Endothelial cell of hepatic sinusoid (primary cell): Measurements from ENCODE around the gene DNAJC11.
"Not testable (repeated sequence)": the region's sequence is repeated elsewhere in the genome, so short reads cannot be mapped to it uniquely, and the experiment has no call there.

Experiments used
- in situ Hi-C: cut with HindIII; loops from 2 replicates; pipeline ENCODE4 v1.10.0; 2017; ENCODE audit warnings: low sequenced_read_pairs

DNAJC11 gene, protein sequence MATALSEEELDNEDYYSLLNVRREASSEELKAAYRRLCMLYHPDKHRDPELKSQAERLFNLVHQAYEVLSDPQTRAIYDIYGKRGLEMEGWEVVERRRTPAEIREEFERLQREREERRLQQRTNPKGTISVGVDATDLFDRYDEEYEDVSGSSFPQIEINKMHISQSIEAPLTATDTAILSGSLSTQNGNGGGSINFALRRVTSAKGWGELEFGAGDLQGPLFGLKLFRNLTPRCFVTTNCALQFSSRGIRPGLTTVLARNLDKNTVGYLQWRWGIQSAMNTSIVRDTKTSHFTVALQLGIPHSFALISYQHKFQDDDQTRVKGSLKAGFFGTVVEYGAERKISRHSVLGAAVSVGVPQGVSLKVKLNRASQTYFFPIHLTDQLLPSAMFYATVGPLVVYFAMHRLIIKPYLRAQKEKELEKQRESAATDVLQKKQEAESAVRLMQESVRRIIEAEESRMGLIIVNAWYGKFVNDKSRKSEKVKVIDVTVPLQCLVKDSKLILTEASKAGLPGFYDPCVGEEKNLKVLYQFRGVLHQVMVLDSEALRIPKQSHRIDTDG

DNA sequence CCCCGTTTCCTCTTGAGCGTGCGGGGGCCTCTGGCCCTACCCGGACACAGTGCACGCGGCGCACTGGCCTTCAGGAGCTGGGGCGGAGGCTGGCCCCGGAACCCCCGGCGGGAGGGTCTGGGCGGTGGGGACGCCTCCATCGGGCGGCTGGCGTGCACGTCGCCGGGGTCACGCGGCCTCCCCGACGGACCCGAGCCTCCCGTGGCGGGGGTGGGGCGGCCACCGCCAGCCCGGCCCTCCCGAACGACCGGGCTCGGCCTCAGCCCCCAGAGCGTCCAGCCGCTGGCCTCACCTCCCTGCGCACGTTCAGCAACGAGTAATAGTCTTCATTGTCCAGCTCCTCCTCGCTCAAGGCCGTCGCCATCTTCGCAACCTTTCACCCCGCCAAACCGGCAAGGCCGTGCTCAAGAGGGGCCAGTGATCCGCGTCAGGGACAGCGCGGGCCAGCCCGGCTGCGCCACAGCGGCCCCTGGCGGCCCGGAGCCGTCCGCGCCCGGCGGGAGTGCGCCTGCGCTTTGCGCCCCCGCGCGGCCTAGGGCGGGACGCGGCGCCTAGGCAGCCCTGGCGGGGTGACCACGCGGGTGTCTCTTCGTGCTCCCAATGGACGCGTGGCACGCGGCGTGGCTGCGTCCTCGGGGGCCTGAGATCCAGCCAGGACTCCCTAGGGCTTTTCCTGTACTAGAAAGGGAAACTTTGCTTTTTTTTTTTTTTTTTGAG lies at the start of gene DNAJC11:
Gene DNAJC11 (minus strand): TSS at position 380 of the 717 bp plus-strand sequence. CDS start 16 bp downstream, at position 364.
- in situ Hi-C loops = loop anchor here (25.0 kb wide), 1 partner anchor 186 kb away; no protein-coding TSS in a partner anchor

- in situ Hi-C loops = no loop called here
These were observed 48.9 kb upstream of the DNAJC11 start for GRCh38 chr1:6750490-6750889.

GRCh38 chr1:6747674-6748073 lies 46.1 kb upstream of the DNAJC11 start:
- in situ Hi-C loops = no loop called here

DNA sequence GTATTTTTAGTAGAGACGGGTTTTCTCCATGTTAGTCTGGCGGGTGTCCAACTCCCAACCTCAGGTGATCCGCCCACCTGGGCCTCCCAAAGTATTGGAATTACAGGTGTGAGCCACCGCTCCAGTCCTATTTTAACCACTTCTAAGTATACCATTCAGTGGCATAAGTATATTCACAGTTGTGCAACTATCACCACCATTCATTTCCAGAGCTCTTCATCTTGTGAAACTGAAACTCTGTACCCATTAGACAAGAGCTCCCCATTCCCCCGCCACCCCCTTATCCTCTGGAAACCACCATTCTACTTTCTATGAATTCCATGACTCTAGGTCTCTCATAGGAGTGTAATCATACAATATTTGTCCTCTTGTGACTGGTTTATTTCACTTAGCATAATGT lies 43.5 kb upstream of the DNAJC11 start:
- in situ Hi-C loops = no loop called here

GRCh38 chr1:6743189-6744101 lies 41.8 kb upstream of the DNAJC11 start:
- in situ Hi-C loops = no loop called here

- in situ Hi-C loops = not testable (repeated sequence)
These were observed 41.1 kb upstream of the DNAJC11 start for GRCh38 chr1:6742676-6743188.

DNA sequence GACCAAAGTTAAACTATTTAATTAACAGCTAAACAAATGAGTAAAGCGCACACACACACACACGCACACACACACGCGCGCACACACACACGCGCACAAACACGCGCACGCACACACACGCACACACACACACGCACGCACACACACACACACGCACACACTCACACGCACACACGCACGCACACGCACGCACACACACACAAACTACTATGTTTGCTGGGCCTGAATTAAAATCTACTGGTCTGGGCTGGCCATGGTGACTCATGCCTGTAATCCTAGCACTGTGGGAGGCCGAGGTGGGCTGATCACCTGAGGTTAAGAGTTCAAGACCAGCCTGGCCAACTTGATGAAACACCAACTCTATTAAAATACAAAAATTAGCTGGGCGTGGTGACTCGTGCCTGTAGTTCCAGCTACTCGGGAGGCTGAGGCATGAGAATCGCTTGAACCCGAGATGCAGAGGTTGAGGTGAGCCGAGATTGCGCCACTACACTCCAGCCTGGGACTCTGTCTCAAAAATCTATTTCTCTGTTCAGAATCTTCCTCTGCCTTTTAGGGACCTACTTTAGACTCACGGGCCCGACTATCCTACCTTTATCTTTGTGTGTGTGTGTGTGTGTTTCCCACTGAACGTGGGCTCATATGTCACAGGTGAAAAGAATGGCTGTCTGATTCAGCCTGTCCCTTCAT lies 37.5 kb upstream of the DNAJC11 start:
- in situ Hi-C loops = no loop called here

DNA sequence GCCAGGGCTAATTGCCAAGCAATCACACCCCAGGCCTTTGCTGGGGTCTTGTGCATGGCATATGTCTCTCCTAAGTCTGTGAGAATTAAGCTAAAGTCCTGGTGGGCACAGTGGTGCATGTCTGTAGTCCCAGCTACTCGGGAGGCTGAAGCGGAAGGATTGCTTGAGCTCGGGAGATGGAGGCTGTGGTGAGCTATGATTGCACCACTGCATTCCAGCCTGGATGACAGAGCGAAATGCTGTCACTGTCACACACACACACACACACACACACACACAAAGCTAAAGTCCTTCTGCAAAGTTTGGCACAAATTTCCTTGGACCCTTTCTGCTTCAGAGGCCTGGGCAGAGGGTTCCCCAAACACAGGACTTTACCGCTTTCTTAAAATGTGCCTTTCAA lies 31.3 kb upstream of the DNAJC11 start:
- in situ Hi-C loops = no loop called here

DNA sequence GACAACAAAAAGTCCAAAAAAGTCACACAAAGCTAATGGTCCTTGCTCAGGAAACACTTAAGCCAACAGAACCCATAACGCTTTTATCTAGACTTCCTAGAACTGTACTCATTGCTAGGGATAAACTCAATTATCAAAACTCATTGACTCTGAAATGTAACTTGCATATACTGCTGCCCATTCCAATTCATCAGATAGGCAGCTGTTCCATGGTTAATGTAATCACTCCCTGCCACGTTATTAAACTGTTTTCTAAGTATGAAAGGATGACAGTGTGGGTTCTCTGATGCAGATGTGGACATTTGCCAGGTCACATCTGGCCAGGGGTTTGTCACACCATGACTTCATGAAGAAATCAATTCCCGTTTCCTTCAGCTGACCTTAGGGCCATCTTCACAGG lies 30.3 kb upstream of the DNAJC11 start:
- in situ Hi-C loops = no loop called here

GRCh38 chr1:6730880-6731279 lies 29.3 kb upstream of the DNAJC11 start:
- in situ Hi-C loops = no loop called here

GRCh38 chr1:6730473-6730872 lies 28.9 kb upstream of the DNAJC11 start:
- in situ Hi-C loops = no loop called here

DNA sequence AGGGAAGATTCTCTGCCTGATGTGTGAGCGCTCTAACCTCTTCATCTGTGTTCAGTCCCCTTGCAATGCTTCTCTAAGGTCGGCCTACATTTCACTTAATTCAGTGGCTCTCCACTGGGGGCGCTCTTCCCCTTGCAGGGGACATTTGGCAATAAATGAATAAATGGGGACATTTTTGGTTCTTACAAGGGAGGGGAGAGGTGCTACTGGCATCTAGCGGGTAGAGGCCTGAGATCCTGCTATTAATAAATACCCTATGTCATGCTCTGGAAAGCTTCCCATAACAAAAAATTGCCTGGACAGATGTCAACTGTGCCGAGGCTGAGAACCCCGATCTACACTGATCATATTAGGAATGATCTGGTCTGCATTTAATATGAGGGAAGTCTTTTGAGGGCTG lies 25.9 kb upstream of the DNAJC11 start:
- in situ Hi-C loops = no loop called here

- in situ Hi-C loops = no loop called here
These were observed 24.6 kb upstream of the DNAJC11 start for GRCh38 chr1:6726253-6726652.

DNA sequence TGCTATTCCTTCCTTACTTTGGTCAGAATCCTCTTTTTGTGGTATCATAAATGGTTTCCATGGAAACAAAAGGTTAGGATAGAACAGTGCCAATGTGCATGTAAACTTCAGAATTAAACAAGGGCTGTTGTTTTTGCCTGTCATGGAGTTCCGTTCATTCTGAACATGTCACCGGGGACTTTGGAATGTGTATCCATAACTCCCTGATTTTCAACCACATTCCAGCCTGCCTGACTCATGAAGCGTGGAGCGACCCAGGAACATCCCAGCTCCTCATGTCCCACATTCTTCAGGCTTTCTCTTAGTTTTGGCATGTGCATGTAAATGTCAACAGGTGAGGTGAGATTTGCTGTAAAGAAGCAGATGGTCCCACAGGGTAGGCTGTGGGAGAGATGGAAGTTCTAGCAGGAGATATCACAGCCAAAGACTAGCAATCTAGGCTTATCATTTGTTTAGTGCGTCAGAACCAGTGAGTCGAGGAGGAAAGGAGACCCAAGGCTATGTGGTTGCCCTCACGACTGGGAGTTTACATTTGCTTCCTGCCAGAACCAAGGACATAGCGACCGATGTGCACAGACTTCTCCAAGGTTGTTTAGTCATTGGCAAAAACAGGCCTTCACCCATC lies 23.0 kb upstream of the DNAJC11 start:
- in situ Hi-C loops = loop anchor here (5.0 to 25.0 kb wide), 2 partner anchors 52 to 163 kb away; no protein-coding TSS in a partner anchor

GRCh38 chr1:6723621-6724428 lies 22.2 kb upstream of the DNAJC11 start:
- in situ Hi-C loops = loop anchor here (5.0 to 25.0 kb wide), 2 partner anchors 52 to 163 kb away; no protein-coding TSS in a partner anchor

DNA sequence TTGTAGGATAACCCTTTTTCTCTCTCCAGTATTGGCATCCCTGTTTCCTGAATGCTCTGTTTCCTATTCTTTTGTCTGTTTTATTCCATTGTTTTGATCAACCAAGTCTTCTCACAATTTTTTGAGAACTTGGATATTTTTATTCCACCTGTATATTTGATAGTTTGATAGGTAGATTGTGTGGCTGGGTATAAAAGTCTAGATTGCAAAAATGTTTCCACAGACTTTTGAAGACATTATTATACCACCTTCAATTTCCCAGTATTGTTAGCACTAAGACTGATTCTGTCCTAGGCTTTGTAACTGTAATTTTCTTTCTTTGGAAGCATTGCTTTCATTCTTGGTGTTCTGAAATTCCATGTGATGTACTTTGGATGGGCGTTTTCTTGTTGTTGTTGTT lies 9.6 kb upstream of the DNAJC11 start:
- in situ Hi-C loops = loop anchor here (25.0 kb wide), 1 partner anchor 176 kb away; no protein-coding TSS in a partner anchor

DNA sequence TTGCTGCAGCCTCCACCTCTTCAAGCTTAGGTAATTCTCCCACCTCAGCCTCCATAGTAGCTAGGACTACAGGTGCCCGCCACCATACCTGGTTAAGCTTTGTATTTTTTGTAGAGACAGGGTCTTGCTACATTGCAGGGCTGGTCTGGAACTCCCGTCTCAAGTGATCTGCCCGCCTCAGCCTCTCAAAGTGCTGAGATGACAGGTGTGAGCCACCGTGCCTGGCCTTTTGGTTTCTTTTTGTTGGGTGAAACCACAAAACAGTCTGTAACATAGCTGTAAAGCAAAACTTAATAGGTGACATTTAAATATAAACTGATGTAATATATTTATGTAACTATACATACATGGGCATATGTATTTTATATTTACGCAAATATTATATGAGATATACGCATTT lies 3.1 kb upstream of the DNAJC11 start:
- in situ Hi-C loops = loop anchor here (25.0 kb wide), 1 partner anchor 183 kb away; no protein-coding TSS in a partner anchor

GRCh38 chr1:6703016-6703415 lies 1.4 kb upstream of the DNAJC11 start:
- in situ Hi-C loops = loop anchor here (25.0 kb wide), 1 partner anchor 184 kb away; no protein-coding TSS in a partner anchor
